Inflammatory macrophage treated with lipopolysaccharide for 4 hours (primary cell): ENCODE data around the gene HOXA5.

Experiments
- DNase-seq: peaks from one replicate; pipeline ENCODE4 v3.0.0-alpha.2; 2020

The HOXA5 gene

GRCh38 chr7:27091941-27092818 lies 51.3 kb downstream of the HOXA5 start:
- no peak for DNase-seq

- DNase-seq: no peak
Measured at GRCh38 chr7:27091105-27091504, 52.4 kb downstream of the HOXA5 start.
